ENCODE results near the gene KCND3. TPM values are rescaled to one million over a fixed set of nuclear protein-coding genes. Genes with fewer than 3 reads are reported as not detected.

The KCND3 gene
- total RNA-seq, 1 experiment from 2014 or later = 0.15 TPM

GRCh38 chr1:111723871-111724270 is 265.6 kb downstream of the KCND3 start:
- Histone ChIP-seq H2AK5ac (ENCODE audit: insufficient read length, low read length) (no peak overlapping the region), H2BK5ac (ENCODE audit: insufficient read length, low read length) (no peak overlapping the region), H2BK12ac (ENCODE audit: insufficient read length, low read depth, low read length) (no peak overlapping the region), H3K4me1 (ENCODE audit: insufficient read depth, low read length) (peaks cover 15% of the 10 kb centered on the region; the same call in 1 of the 2 replicates), H3K9ac (ENCODE audit: extremely low read depth, insufficient read length, low read length) (no peak overlapping the region), H3K56ac (ENCODE audit: insufficient read length, low read depth, low read length) (no peak overlapping the region), H3K14ac (ENCODE audit: insufficient read depth, low read length) (no peak overlapping the region), H3K4ac (ENCODE audit: low read depth, low read length) (no peak overlapping the region), H4K5ac (ENCODE audit: insufficient read length, low read depth, low read length) (no peak overlapping the region), H3K27me3 (ENCODE audit: insufficient read depth, low read length) (no peaks in the 10 kb centered on the region), H2BK20ac (ENCODE audit: low read depth, low read length, poor library complexity, severe bottlenecking) (no peak overlapping the region), H3K9me3 (ENCODE audit: control insufficient read depth, low read depth, low read length) (no peaks in the 10 kb centered on the region), H3K23ac (ENCODE audit: insufficient read length, low read depth, low read length) (no peak overlapping the region), H4K91ac (ENCODE audit: insufficient read length, low read depth, low read length) (no peak overlapping the region), H2BK15ac (ENCODE audit: low read depth, low read length) (no peak overlapping the region), H3K18ac (ENCODE audit: insufficient read length, low read depth, low read length) (no peak overlapping the region), H3K23me2 (ENCODE audit: insufficient read length, low read depth, low read length, poor library complexity, severe bottlenecking) (no peaks in the 10 kb centered on the region), H4K8ac (replicated peaks; ENCODE audit: insufficient read length, low read depth, low read length) (no peak overlapping the region), H3K79me2 (ENCODE audit: insufficient read depth, low read length) (no peaks in the 10 kb centered on the region), H3K27ac (ENCODE audit: insufficient read length, low read depth, low read length) (no peak overlapping the region), H4K20me1 (ENCODE audit: control insufficient read depth, insufficient read depth, insufficient read length) (peaks cover 2% of the 10 kb centered on the region), H3K79me1 (ENCODE audit: insufficient read depth, low read depth, low read length, poor library complexity, severe bottlenecking) (no peaks in the 10 kb centered on the region), H3K4me2 (ENCODE audit: insufficient read depth, insufficient read length, low read length) (no peak overlapping the region), H2AFZ (ENCODE audit: low read length) (no peak overlapping the region), H3T11ph (ENCODE audit: low read length) (no peak overlapping the region), H2BK120ac (ENCODE audit: low read depth, low read length, poor library complexity, severe bottlenecking) (no peak overlapping the region)
- Mint-ChIP-seq H3K9me3 (no peaks in the 10 kb centered on the region; a peak in 1 of 5 replicates), H3K36me3 (ENCODE audit: insufficient read depth in 1 of 3, low read depth in 3 of 3) (peaks cover 2 to 4% (median 3%) of the 10 kb centered on the region in 3 experiments; a peak in 4 of 7 replicates), H3K4me3 (no peak overlapping the region), H3K4me1 (peaks cover 42% of the 10 kb centered on the region in 2 experiments), H3K27me3 (ENCODE audit: low read depth) (peaks cover 1% of the 10 kb centered on the region; the same call in 1 of the 2 replicates), H3K27ac (no peak overlapping the region)
- DNase-seq = no peak
- TF ChIP-seq CTCF (conservative IDR thresholded peaks at IDR 0.05) = no peak
- whole genome bisulfite sequencing (ENCODE audit: extremely low coverage, insufficient read length, low lambda C conversion rate) = no CpG with 5 or more reads among the region's 1 CpG

All from H9 (cell line).